HL-60 (cell line): ENCODE results near the gene RANBP3L.

ENCODE experiments used
- DNase-seq, 2 experiments: peaks; one replicate each; pipeline ENCODE4 v3.0.0-alpha.2; 2010 to 2020; ENCODE audit warnings: low read depth in 1 of 2, low spot score in 1 of 2
- H3K27ac ChIP-seq: fragments of 250-450 bp; sonication (Bioruptor Pico); replicated peaks from 2 replicates; pipeline ENCODE4 v1.5.1; 2020; ENCODE audit warnings: mild to moderate bottlenecking, moderate library complexity
- H3K27me3 ChIP-seq: fragments of 250-450 bp; sonication (Bioruptor Pico); 2 replicates; pipeline ENCODE4 v1.5.1; 2021; ENCODE audit warnings: mild to moderate bottlenecking, moderate library complexity; ENCODE audit not compliant: insufficient read depth, poor library complexity, severe bottlenecking
- H3K4me3 ChIP-seq: replicated peaks from 2 replicates; pipeline ENCODE4 v1.5.1; 2011; ENCODE audit warnings: mild to moderate bottlenecking, control low read depth, low read length; ENCODE audit not compliant: insufficient read depth
- GABPA ChIP-seq: IDR thresholded peaks from 2 replicates; pipeline ENCODE4 v1.6.1; 2012; ENCODE audit warnings: low read depth
- POLR2AphosphoS5 ChIP-seq: IDR thresholded peaks from 2 replicates; pipeline ENCODE4 v1.6.1; 2012; ENCODE audit warnings: low read depth
- SPI1 ChIP-seq: IDR thresholded peaks from 2 replicates; pipeline ENCODE4 v1.6.1; 2012; ENCODE audit warnings: low read depth, mild to moderate bottlenecking, borderline replicate concordance
- TF ChIP-seq, protein P1 (sequence below): IDR thresholded peaks from 2 replicates; pipeline ENCODE4 v1.6.1; 2012; ENCODE audit warnings: low read depth; ENCODE audit not compliant: insufficient replicate concordance
- TF ChIP-seq, protein P2 (sequence below): IDR thresholded peaks from one replicate; pipeline ENCODE4 v1.5.1; 2011; ENCODE audit warnings: low read length, control low read depth, inconsistent platforms; ENCODE audit not compliant: insufficient read depth

RANBP3L gene

GRCh38 chr5:36240779-36241630, 60.7 kb downstream of the RANBP3L start:
- DNase-seq: peak; percentile 8 to 53
- H3K27ac ChIP-seq: peak overlapping the region; percentile 93
- no peak for TF ChIP-seq SPI1
- no peak for TF ChIP-seq POLR2AphosphoS5
- TF ChIP-seq, protein P1, sequence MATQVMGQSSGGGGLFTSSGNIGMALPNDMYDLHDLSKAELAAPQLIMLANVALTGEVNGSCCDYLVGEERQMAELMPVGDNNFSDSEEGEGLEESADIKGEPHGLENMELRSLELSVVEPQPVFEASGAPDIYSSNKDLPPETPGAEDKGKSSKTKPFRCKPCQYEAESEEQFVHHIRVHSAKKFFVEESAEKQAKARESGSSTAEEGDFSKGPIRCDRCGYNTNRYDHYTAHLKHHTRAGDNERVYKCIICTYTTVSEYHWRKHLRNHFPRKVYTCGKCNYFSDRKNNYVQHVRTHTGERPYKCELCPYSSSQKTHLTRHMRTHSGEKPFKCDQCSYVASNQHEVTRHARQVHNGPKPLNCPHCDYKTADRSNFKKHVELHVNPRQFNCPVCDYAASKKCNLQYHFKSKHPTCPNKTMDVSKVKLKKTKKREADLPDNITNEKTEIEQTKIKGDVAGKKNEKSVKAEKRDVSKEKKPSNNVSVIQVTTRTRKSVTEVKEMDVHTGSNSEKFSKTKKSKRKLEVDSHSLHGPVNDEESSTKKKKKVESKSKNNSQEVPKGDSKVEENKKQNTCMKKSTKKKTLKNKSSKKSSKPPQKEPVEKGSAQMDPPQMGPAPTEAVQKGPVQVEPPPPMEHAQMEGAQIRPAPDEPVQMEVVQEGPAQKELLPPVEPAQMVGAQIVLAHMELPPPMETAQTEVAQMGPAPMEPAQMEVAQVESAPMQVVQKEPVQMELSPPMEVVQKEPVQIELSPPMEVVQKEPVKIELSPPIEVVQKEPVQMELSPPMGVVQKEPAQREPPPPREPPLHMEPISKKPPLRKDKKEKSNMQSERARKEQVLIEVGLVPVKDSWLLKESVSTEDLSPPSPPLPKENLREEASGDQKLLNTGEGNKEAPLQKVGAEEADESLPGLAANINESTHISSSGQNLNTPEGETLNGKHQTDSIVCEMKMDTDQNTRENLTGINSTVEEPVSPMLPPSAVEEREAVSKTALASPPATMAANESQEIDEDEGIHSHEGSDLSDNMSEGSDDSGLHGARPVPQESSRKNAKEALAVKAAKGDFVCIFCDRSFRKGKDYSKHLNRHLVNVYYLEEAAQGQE: no peak
- TF ChIP-seq, protein P2, sequence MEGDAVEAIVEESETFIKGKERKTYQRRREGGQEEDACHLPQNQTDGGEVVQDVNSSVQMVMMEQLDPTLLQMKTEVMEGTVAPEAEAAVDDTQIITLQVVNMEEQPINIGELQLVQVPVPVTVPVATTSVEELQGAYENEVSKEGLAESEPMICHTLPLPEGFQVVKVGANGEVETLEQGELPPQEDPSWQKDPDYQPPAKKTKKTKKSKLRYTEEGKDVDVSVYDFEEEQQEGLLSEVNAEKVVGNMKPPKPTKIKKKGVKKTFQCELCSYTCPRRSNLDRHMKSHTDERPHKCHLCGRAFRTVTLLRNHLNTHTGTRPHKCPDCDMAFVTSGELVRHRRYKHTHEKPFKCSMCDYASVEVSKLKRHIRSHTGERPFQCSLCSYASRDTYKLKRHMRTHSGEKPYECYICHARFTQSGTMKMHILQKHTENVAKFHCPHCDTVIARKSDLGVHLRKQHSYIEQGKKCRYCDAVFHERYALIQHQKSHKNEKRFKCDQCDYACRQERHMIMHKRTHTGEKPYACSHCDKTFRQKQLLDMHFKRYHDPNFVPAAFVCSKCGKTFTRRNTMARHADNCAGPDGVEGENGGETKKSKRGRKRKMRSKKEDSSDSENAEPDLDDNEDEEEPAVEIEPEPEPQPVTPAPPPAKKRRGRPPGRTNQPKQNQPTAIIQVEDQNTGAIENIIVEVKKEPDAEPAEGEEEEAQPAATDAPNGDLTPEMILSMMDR: no peak
- no peak for TF ChIP-seq GABPA

GRCh38 chr5:36239370-36240293, 62.1 kb downstream of the RANBP3L start:
- no peak for DNase-seq
- no peaks in the 10 kb centered on the region for H3K27me3 ChIP-seq
- no peak overlapping the region for H3K4me3 ChIP-seq
- H3K27ac ChIP-seq: no peak overlapping the region
- TF ChIP-seq, protein P1: no peak
- no peak for TF ChIP-seq SPI1
- TF ChIP-seq, protein P2: no peak

More at GRCh38 chr5:36240779-36241630, 60.7 kb downstream of the RANBP3L start:
- peak overlapping the region; percentile 82 for H3K4me3 ChIP-seq
- no peaks in the 10 kb centered on the region for H3K27me3 ChIP-seq

DNA sequence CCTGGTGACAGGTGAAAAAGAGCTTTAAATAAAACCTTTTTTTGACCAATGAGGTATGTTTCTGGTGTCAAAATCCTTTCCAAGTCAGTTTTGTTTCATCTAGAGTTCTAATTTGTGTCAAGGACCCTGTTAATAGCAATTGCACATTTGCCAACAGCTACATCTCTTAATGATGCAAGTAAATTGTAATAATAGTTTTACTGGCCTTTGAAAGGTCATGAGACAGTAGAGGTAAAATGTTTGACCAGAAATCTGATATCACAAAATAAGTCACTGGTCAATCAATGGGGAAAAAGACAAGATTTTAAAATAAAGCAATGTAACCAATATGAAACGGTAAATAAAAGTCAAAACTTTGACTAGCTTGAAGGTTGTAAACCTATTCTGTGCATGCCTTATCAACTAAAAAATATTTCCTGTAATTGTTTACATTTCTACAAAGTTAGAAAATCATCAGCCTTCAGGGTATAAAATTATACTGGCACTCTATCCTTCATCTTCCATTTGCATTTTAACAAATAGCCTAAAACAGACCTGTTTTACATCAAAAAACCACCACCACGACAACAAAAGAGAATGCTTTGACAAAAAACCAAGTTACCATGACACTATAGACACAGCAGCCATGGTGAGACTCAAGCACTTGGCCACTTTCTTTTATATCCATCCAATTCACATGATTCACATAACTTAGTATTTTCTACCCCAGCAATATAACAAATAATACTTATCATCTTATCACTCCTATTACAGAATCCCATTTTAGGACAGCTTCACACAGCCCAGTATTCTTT, 63.0 kb downstream of the RANBP3L start:
- H3K27me3 ChIP-seq: no peaks in the 10 kb centered on the region
- no peak for DNase-seq
- H3K27ac ChIP-seq: no peak overlapping the region
- TF ChIP-seq GABPA (no peak), SPI1 (no peak)
- TF ChIP-seq, protein P2: no peak
- H3K4me3 ChIP-seq: no peak overlapping the region
